Fibroblast of villous mesenchyme (primary cell): ENCODE data around the gene C2orf92. TPM values are rescaled to one million over a fixed set of nuclear protein-coding genes. Genes with fewer than 3 reads are reported as not detected.
"Not testable (repeated sequence)": the region's sequence is repeated elsewhere in the genome, so short reads cannot be mapped to it uniquely, and the experiment has no call there.

Experiments
- DNase-seq: peaks from one replicate; pipeline ENCODE4 v3.0.0-alpha.2; 2010; ENCODE audit warnings: low read depth
- H3K4me3 ChIP-seq: 2 replicates; pipeline ENCODE4 v1.5.1; 2011; ENCODE audit warnings: low read depth, mild to moderate bottlenecking, low read length
- CTCF ChIP-seq: IDR thresholded peaks from 2 replicates; pipeline ENCODE4 v1.5.1; 2012; ENCODE audit warnings: low read depth, mild to moderate bottlenecking, low read length; ENCODE audit not compliant: insufficient read depth
- total RNA-seq: library from RNA; depleted of rRNA; stranded (reverse); fragments of >200 nt; gene quantifications from 2 replicates; pipeline ENCODE4 v1.2.3, GENCODE V29; 2012

Gene C2orf92
- total RNA-seq, 1 donor, result 6.0 TPM

- TF ChIP-seq CTCF, result no peak
- H3K4me3 ChIP-seq, result no peak overlapping the region
- no peak for DNase-seq
These were observed 8.0 kb downstream of the C2orf92 start for GRCh38 chr2:97677480-97677879.

- TF ChIP-seq CTCF, result no peak
- DNase-seq, result no peak
- H3K4me3 ChIP-seq, result no peak overlapping the region
These were observed 8.8 kb downstream of the C2orf92 start for GRCh38 chr2:97678298-97678697.

- H3K4me3 ChIP-seq, DNase-seq: not testable (repeated sequence)
These were observed 17.7 kb downstream of the C2orf92 start for GRCh38 chr2:97687235-97687634.

- TF ChIP-seq CTCF, result no peak
- H3K4me3 ChIP-seq, result no peak overlapping the region
- no peak for DNase-seq
These were observed 18.7 kb downstream of the C2orf92 start for GRCh38 chr2:97688062-97688827.

GRCh38 chr2:97691166-97691565 lies 21.7 kb downstream of the C2orf92 start:
- TF ChIP-seq CTCF, result no peak
- no peak overlapping the region for H3K4me3 ChIP-seq
- no peak for DNase-seq

GRCh38 chr2:97693476-97693875 lies 24.0 kb downstream of the C2orf92 start:
- DNase-seq, result no peak
- TF ChIP-seq CTCF, result no peak

GRCh38 chr2:97695744-97696143 lies 26.2 kb downstream of the C2orf92 start:
- DNase-seq, result no peak
- no peak overlapping the region for H3K4me3 ChIP-seq
- TF ChIP-seq CTCF, result no peak

More at GRCh38 chr2:97693476-97693875, 24.0 kb downstream of the C2orf92 start:
- H3K4me3 ChIP-seq, result no peak overlapping the region
